K562 (cell line): Measurements from ENCODE around the gene KMT2E. TPM values are rescaled to one million over a fixed set of nuclear protein-coding genes. Genes with fewer than 3 reads are reported as not detected.

ENCODE experiments used
- CXXC5 ChIP-seq: fragments of 250-450 bp; sonication (Bioruptor Pico); IDR thresholded peaks from 2 replicates; pipeline ENCODE4 v1.8.0; 2022; ENCODE audit warnings: inconsistent platforms, mild to moderate bottlenecking, moderate library complexity
- DPF2 ChIP-seq: fragments of 450-650 bp; IDR thresholded peaks from 2 replicates; pipeline ENCODE4 v1.6.1; 2016
- GTF2E2 ChIP-seq: fragments of 200-800 bp; sonication (Bioruptor generic); IDR thresholded peaks from 2 replicates; pipeline ENCODE4 v1.6.1; 2016; ENCODE audit warnings: missing genetic modification characterization, missing compliant biosample characterization
- REST ChIP-seq, 2 experiments: fragments of 450-650 bp; formaldehyde crosslinking in 1 of 2; IDR thresholded peaks; 2 replicates each; pipeline versions ENCODE4 v1.4.0 to v1.6.1; 2014 to 2020; ENCODE audit warnings: mild to moderate bottlenecking in 2 of 2, borderline replicate concordance in 1 of 2, low read depth in 1 of 2
- SMARCA4 ChIP-seq: fragments of 450-650 bp; IDR thresholded peaks from 2 replicates; pipeline ENCODE4 v1.6.1; 2016
- ZNF347 ChIP-seq: fragments of 450-650 bp; formaldehyde crosslinking; IDR thresholded peaks from 2 replicates; pipeline ENCODE4 v1.4.0; 2020; ENCODE audit warnings: low read depth, mild to moderate bottlenecking, moderate library complexity
- polyA plus RNA-seq, 8 experiments: library from polyadenylated mRNA; depleted of rRNA in 4 of 8; stranded (reverse) in 5 of 8; unstranded in 3 of 8; fragments of >200 nt; fragmentation: Nextera tagmentation in 2 of 8; fragmentation: Illumina TruSeq in 1 of 8; extraction: Ambion mirVana in 2 of 8; extraction: Trizol in 1 of 8; gene quantifications; 2 replicates each; pipeline versions ENCODE4 v1.2.1 to v1.2.3, GENCODE V29; 2011 to 2014; ENCODE audit warnings: inconsistent platforms in 1 of 8, missing spikeins in 1 of 8
- total RNA-seq, 7 experiments: library from RNA; depleted of rRNA in 6 of 7; stranded (reverse); fragments of >200 nt in 6 of 7; fragmentation: Illumina TruSeq in 2 of 7; extraction: Trizol in 2 of 7; gene quantifications; 2 replicates each; pipeline versions ENCODE4 v1.2.1 to v1.2.3, GENCODE V29; 2011 to 2021; ENCODE audit warnings: low replicate concordance in 1 of 7
- TF ChIP-seq, protein P1 (sequence below), 2 experiments: fragments of 450-650 bp; IDR thresholded peaks; 2 replicates each; pipeline ENCODE4 v1.6.1; 2016; ENCODE audit warnings: mild to moderate bottlenecking in 2 of 2, borderline replicate concordance in 1 of 2, low read depth in 1 of 2, moderate library complexity in 1 of 2
- TF ChIP-seq, protein P2 (sequence below): fragments of 450-650 bp; IDR thresholded peaks from 2 replicates; pipeline ENCODE4 v1.6.1; 2016; ENCODE audit warnings: missing biosample characterization, missing genetic modification characterization

Gene KMT2E
- total and polyA plus RNA-seq, 9 of the 15 experiments (the other 6 are each of a cell fraction or from before 2014, with no cell fraction given), result 8.9 to 55.3 (median 38.1) TPM

DNA sequence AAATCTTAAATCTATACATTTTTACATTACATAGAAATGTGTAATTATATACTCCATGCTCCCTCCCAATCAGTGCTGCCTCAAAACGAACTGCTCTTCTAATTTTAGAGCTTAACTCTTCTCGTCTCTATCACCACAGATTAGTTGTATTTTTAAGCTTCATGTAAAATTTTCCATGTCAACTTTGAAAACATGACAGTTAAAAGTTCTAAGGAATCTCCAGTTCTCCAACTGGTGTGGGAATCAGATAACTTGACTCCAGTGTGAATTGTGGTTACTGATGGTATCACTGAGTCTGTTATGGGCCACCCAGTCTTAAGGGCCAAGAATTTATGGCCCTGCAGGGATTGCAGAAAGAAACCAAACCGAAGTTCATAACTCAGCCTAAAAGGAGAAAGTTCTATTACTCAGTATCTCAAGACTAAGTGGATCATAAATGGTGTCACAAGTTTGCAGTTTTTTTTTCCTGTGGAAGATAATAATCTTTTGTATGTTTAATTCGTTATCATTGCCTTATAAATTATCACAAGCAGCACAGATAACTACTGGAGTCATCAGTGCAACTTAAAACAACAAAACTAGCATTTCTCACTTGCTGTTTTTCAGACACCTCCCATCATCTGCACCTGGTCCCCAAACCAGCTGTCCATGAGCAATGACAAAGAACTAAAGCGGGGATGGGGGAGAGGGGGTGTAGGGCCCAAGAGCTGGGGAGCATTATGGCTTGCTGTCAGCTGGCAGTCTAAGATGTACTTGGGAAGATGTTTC, 31.5 kb upstream of the KMT2E start (continued):
- TF ChIP-seq REST (IDR thresholded peaks at IDR 0.05; ENCODE audit: borderline replicate concordance) (peak; percentile 15; the same call in 1 of the 2 replicates), REST (CRISPR knock-in tag; IDR thresholded peaks at IDR 0.05; ENCODE audit: low read depth) (no peak), GTF2E2 (tag) (peak; percentile 74; the same call in 1 of the 2 replicates), ZNF347 (CRISPR knock-in tag) (0 out of 2 replicates have a peak, but pooled peaks have one; percentile 18), DPF2 (peak; percentile 78; the same call in 1 of the 2 replicates), SMARCA4 (peak; percentile 45; the same call in 1 of the 2 replicates), CXXC5 (CRISPR knock-in tag) (no peak; the same call in 1 of the 2 replicates)
- TF ChIP-seq, protein P1, sequence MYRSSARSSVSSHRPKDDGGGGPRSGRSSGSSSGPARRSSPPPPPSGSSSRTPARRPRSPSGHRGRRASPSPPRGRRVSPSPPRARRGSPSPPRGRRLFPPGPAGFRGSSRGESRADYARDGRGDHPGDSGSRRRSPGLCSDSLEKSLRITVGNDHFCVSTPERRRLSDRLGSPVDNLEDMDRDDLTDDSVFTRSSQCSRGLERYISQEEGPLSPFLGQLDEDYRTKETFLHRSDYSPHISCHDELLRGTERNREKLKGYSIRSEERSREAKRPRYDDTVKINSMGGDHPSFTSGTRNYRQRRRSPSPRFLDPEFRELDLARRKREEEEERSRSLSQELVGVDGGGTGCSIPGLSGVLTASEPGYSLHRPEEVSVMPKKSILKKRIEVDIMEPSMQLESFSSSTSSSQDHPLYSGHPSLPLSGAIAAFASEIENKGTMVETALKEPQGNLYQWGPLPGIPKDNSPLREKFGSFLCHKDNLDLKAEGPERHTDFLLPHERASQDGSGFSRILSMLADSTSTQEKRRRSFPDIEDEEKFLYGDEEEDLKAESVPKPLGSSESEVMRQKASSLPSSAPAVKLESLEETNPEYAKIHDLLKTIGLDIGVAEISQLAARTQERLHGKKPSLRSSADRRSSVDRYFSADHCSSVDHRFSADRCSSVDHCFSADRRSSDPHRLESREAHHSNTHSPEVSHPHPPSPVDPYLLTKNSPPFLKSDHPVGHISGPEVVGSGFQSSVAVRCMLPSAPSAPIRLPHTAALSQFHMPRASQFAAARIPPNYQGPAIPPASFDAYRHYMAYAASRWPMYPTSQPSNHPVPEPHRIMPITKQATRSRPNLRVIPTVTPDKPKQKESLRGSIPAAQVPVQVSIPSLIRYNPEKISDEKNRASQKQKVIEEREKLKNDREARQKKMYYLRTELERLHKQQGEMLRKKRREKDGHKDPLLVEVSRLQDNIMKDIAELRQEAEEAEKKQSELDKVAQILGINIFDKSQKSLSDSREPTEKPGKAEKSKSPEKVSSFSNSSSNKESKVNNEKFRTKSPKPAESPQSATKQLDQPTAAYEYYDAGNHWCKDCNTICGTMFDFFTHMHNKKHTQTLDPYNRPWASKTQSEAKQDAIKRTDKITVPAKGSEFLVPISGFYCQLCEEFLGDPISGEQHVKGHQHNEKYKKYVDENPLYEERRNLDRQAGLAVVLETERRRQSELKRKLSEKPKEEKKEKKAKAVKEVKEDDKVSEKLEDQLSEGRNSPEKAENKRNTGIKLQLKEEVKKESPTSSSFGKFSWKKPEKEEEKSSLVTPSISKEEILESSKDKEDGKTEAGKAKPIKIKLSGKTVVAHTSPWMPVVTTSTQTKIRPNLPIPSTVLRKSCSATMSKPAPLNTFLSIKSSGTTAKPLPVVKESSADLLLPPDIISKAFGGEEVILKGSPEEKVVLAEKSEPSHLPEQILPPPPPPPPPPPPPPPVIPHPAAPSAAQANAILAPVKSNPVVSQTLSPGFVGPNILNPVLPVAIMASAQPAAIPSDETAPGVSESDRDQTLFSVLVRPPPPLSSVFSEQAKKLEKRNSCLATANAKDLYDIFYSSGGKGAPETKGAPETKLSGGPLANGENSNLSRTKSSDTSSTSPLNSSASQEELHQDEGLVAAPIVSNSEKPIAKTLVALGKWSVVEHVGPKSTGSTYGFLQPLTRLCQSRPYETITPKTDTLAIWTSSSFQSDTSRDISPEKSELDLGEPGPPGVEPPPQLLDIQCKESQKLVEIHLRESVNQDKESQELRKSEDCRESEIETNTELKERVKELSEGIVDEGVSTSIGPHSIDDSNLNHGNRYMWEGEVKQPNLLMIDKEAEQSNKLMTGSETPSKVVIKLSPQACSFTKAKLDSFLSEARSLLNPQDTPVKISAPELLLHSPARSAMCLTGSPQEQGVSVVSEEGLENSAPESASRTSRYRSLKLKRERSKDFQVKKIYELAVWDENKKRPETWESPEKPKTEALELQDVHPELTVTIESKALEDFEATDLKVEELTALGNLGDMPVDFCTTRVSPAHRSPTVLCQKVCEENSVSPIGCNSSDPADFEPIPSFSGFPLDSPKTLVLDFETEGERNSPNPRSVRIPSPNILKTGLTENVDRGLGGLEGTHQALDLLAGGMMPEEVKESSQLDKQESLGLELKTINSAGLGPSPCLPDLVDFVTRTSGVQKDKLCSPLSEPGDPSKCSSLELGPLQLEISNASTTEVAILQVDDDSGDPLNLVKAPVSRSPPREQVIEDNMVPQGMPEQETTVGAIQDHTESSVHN (IDR thresholded peaks at IDR 0.05; ENCODE audit: borderline replicate concordance in 1 of 2, low read depth in 1 of 2), result peak in 1 of 2 experiments; percentile 97; a peak in 1 of 4 replicates
- TF ChIP-seq, protein P2, sequence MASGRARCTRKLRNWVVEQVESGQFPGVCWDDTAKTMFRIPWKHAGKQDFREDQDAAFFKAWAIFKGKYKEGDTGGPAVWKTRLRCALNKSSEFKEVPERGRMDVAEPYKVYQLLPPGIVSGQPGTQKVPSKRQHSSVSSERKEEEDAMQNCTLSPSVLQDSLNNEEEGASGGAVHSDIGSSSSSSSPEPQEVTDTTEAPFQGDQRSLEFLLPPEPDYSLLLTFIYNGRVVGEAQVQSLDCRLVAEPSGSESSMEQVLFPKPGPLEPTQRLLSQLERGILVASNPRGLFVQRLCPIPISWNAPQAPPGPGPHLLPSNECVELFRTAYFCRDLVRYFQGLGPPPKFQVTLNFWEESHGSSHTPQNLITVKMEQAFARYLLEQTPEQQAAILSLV (tag), result no peak
